Lower lobe of right lung (tissue), 2 donors: ENCODE data around the gene MAP3K12. TPM values are rescaled to one million over a fixed set of nuclear protein-coding genes. Genes with fewer than 3 reads are reported as not detected.

Experiments
- ATAC-seq, 2 donors: fragments of 200-7000 bp; cut with Tn5 transposase; one replicate each; pipeline ENCODE4 v1.9.1; 2020 to 2022; ENCODE audit warnings: mild to moderate bottlenecking in 2 of 2, moderate library complexity in 2 of 2
- DNase-seq: peaks from one replicate; pipeline ENCODE4 v3.0.0-alpha.2; 2020
- H3K27ac ChIP-seq: fragments of 200-600 bp; one replicate; pipeline ENCODE4 v1.8.0; 2022
- H3K27me3 ChIP-seq: fragments of 200-600 bp; one replicate; pipeline ENCODE4 v1.8.0; 2022; ENCODE audit warnings: low read depth
- H3K36me3 ChIP-seq: fragments of 200-600 bp; one replicate; pipeline ENCODE4 v1.8.0; 2022; ENCODE audit warnings: mild to moderate bottlenecking
- H3K4me1 ChIP-seq: fragments of 200-600 bp; one replicate; pipeline ENCODE4 v1.8.0; 2022
- H3K4me3 ChIP-seq: fragments of 200-600 bp; one replicate; pipeline ENCODE4 v1.8.0; 2022; ENCODE audit warnings: mild to moderate bottlenecking
- H3K9me3 ChIP-seq: fragments of 200-600 bp; one replicate; pipeline ENCODE4 v1.8.0; 2022
- intact Hi-C: fragments of 100-400 bp; cut with DNase I; formaldehyde crosslinking; loops from one replicate; pipeline ENCODE4 v1.11.0; 2022
- total RNA-seq: library from RNA; stranded (reverse); fragmentation: NEBNext Ultra II Directional; extraction: Animal tissue kit (Norgen Biotek cat#: 25700); gene quantifications from one replicate; pipeline ENCODE4 v1.2.1, GENCODE V29; 2021
- TF ChIP-seq, protein P1 (sequence below): fragments of 200-600 bp; IDR thresholded peaks from one replicate; pipeline ENCODE4 v1.8.0; 2022; ENCODE audit warnings: antibody characterized with exemption, mild to moderate bottlenecking
- donor health status: DM: no; HTN: yes; CAD: no; lungs with severe emphysema.

Gene MAP3K12
- total RNA-seq, 1 donor from 2014 or later, result 17.5 TPM

DNA sequence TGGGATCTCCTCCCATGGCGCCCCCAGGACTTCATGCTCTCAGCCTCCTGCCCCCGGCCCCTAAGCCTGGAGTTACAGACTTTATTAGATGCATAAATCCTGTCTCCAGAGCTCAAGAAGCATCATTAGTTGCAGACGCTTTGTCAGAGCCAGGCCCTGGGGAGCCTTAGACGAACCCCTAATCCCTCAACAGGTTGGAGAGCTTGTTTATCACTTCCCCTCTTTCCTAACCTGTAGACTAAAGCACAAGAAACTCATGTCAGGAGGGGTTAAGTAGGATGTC, 8.3 kb upstream of the MAP3K12 start:
- no peak for ATAC-seq
- TF ChIP-seq, protein P1, sequence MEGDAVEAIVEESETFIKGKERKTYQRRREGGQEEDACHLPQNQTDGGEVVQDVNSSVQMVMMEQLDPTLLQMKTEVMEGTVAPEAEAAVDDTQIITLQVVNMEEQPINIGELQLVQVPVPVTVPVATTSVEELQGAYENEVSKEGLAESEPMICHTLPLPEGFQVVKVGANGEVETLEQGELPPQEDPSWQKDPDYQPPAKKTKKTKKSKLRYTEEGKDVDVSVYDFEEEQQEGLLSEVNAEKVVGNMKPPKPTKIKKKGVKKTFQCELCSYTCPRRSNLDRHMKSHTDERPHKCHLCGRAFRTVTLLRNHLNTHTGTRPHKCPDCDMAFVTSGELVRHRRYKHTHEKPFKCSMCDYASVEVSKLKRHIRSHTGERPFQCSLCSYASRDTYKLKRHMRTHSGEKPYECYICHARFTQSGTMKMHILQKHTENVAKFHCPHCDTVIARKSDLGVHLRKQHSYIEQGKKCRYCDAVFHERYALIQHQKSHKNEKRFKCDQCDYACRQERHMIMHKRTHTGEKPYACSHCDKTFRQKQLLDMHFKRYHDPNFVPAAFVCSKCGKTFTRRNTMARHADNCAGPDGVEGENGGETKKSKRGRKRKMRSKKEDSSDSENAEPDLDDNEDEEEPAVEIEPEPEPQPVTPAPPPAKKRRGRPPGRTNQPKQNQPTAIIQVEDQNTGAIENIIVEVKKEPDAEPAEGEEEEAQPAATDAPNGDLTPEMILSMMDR, result no peak
- no peak overlapping the region for H3K4me3 ChIP-seq
- H3K27me3 ChIP-seq, result no peaks in the 10 kb centered on the region
- DNase-seq, result no peak
- no peaks in the 10 kb centered on the region for H3K9me3 ChIP-seq
- no peak overlapping the region for H3K27ac ChIP-seq
- intact Hi-C loops, result no loop called here
- H3K4me1 ChIP-seq, result peaks cover 26% of the 10 kb centered on the region
- peaks cover 70% of the 10 kb centered on the region for H3K36me3 ChIP-seq

DNA sequence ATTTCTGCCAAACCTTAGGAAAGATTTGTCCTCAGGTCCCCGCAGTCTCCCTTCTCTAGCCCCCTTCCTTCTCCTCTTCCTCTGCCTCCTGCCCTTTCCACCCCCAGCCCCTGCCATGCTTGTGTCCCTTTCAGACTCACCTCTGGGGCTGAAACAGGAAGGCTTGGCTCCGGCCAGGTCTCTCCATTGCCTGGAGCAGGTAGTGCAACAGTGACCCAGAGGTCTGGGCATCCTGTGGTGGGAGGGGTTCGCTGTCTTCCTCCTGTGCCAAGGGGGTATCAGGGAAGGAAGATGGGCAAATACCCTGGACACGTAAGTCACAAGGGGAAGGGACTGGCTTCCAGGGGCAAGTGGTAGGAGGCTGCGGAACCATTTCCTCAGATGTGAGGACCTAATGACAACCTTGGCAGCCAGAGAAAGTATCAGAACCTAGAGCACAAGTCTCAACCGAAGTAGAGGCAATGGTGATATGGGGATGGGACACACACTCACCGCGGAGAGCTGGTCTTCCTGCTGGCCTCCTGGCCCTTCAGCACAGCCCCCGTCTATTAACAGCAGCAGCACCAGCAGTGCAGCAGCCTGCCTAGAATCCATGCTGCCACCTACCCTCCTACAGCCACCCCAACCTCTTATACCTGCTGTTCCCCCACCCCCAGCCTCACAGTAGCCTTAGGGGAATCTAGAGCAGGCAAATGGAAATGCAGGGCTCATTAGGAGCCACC, 7.8 kb upstream of the MAP3K12 start, which contains the start of gene NPFF:
Gene NPFF (minus strand): TSS at position 604 of the 722 bp plus-strand sequence. CDS start 10 bp downstream, at position 594.
- H3K9me3 ChIP-seq, result no peaks in the 10 kb centered on the region
- peaks cover 31% of the 10 kb centered on the region for H3K4me1 ChIP-seq
- H3K36me3 ChIP-seq, result peaks cover 65% of the 10 kb centered on the region
- H3K4me3 ChIP-seq, result no peak within 1 kb of the TSS
- intact Hi-C loops, result no loop called here
- DNase-seq, result no peak
- no peak within 1 kb of the TSS for H3K27ac ChIP-seq
- H3K27me3 ChIP-seq, result no peaks in the 10 kb centered on the region
- TF ChIP-seq, protein P1, result no peak
- no peak for ATAC-seq

DNA sequence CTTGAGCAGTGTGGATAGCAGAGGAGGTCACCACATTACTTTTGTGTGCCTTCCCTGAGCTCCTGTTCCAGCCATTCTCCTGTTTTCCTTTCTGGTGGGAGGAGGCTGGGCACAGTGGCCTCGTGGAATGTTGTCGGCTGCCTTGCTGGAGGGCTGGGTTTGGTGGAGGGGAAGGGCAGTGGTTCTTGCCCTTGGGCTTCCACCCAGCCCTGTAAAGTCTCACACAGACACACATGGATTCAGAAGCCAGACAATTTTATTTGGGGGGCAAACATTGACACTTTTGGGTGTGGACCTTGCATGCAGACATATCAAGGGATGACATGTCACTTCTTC, 7.2 kb upstream of the MAP3K12 start:
- DNase-seq, result no peak
- H3K4me1 ChIP-seq, result peaks cover 38% of the 10 kb centered on the region
- H3K27me3 ChIP-seq, result no peaks in the 10 kb centered on the region
- H3K36me3 ChIP-seq, result peaks cover 58% of the 10 kb centered on the region
- TF ChIP-seq, protein P1, result no peak
- H3K9me3 ChIP-seq, result no peaks in the 10 kb centered on the region
- no peak for ATAC-seq
- H3K27ac ChIP-seq, result no peak overlapping the region
- no peak overlapping the region for H3K4me3 ChIP-seq
- intact Hi-C loops, result no loop called here

DNA sequence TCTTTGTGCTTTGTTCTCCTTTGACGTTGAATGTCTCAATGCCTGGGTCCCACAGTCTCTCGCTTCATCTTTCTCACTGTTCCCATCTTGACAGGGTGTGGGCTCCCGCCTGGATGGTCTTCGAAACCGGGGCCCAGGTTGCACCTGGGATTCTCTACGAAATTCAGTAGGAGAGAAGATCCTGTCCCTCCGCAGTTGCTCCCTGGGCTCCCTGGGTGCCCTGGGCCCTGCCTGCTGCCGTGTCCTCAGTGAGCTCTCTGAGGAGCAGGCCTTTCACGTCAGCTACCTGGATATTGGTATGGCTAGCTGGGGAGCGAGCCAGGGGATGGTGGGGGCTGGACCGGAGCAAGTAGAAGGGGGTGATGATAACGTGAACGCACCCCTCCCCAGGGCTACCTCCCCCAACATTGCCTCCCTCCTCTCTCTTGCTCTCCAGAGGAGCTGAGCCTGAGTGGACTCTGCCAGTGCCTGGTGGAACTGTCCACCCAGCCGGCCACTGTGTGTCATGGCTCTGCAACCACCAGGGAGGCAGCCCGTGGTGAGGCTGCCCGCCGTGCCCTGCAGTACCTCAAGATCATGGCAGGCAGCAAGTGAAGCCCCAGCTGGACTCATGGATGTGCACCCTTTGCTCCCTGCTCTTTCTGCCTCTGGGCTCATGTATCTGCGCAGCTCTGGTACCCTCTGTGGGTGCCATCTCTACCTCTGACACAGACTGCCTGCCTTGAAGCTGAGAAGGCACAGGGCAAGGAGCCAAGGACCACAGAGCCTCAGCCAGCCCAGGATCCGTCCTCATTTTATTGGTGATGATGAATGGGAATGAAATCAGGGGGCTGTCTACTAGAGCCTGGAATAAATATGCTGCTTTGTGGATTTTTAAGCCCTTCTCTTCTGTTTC, 6.5 kb upstream of the MAP3K12 start:
- peaks cover 52% of the 10 kb centered on the region for H3K36me3 ChIP-seq
- ATAC-seq, result no peak

DNA sequence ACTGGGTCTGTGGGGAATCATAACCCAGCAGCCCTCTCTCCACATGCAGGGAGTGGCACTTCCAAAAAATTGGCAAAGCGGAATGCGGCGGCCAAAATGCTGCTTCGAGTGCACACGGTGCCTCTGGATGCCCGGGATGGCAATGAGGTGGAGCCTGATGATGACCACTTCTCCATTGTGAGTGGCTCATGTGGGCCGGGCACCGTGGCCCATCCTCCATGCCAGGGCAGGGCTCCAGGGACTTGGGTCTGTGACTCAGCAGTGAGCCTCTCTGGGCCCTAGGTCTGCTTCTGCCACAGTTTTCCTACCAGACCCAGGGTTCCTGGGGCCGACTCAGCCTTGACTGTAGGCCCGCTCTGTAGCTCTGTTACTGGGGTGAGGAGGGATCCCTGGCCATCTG, 5.8 kb upstream of the MAP3K12 start:
- Histone ChIP-seq H3K27me3 (no peaks in the 10 kb centered on the region), H3K27ac (no peak overlapping the region), H3K9me3 (no peaks in the 10 kb centered on the region), H3K4me3 (no peak overlapping the region), H3K36me3 (peaks cover 45% of the 10 kb centered on the region), H3K4me1 (peaks cover 39% of the 10 kb centered on the region)
- DNase-seq (no peak), ATAC-seq (no peak)
- intact Hi-C loops, result no loop called here
- TF ChIP-seq, protein P1, result no peak

More for the DNA sequence above, 6.5 kb upstream of the MAP3K12 start:
- intact Hi-C loops, result no loop called here
- no peak for DNase-seq
- H3K4me3 ChIP-seq, result no peak overlapping the region
- TF ChIP-seq, protein P1, result no peak
- no peaks in the 10 kb centered on the region for H3K9me3 ChIP-seq
- peaks cover 39% of the 10 kb centered on the region for H3K4me1 ChIP-seq
- no peak overlapping the region for H3K27ac ChIP-seq
- H3K27me3 ChIP-seq, result no peaks in the 10 kb centered on the region
